Measurements from ENCODE around the gene ANK3.

GRCh38 chr10:60260321-60260720 is 129.4 kb downstream of the ANK3 start:
- TF ChIP-seq POLR2A (IDR thresholded peaks at IDR 0.05) = no peak
- TF ChIP-seq CTCF (IDR thresholded peaks at IDR 0.05) = no peak
